ENCODE data around the gene PLEKHD1.
"Not testable (repeated sequence)": the region's sequence is repeated elsewhere in the genome, so short reads cannot be mapped to it uniquely, and the experiment has no call there.

The PLEKHD1 gene

DNA sequence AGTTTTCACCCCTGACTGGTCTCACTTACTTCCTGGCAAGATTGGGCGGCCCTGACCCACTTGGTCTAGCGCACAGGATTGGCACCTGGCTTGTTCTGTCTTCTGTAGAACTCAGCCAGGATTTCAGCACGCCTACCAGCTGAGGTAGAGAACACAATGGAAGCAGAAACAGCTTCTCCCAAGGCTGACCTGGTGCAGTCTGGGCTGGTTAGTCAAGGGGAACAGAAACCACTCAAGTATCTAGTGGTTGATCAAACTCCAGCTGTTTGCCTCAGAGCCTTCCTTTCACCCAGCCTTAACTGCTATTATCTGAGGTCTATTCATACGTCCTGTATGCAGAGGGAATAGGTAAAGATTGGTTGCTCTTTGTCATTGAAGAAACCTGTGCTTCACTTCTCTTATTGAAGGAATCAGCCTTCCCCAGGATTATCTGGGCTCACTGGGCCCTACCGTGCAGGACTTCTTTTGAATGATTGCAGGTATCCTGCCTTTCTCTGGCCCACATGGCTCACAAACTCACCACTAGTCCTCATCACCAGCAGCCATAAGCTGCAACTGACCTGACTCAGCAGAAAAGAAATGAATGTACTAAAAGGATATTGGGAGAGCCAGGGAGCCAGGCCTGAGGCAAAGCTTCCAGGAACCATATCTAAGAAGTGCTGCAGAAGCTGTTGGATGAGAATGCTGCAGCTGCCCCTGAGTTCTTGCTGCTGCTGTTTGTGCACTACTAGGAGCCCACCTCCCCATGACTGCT, 2.5 kb upstream of the PLEKHD1 start:
- no peak for DNase-seq (ENCODE audit: low read depth in 1 of 2, low spot score in 1 of 2)

- no peak for DNase-seq (ENCODE audit: low read depth in 1 of 2, low spot score in 1 of 2)
Measured at GRCh38 chr14:69483765-69484443, 624 bp upstream of the PLEKHD1 start.

- no peak for DNase-seq (ENCODE audit: low read depth in 1 of 2, low spot score in 1 of 2)
Measured at GRCh38 chr14:69485315-69485660, 760 bp downstream of the PLEKHD1 start.

DNA sequence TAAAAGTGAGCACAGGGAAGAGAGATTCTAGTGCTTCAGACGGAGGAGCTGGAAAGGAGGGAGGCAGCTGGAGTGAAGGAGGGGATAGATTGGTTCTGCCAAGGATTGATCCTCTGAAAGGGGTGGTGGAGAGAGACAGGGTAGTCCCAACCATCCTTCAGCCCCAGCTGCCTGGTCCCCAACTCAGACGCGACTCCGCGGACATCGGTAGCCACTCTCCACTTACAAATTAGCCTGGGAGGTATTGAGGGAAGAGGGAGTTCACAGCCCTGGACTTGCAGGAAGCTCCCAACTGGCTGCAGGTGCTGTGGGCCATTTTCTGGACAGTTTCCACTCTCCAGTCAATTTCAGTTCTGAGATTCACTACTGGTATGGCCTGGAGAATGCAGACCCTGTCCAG, 1.2 kb downstream of the PLEKHD1 start:
- no peak for DNase-seq (ENCODE audit: low read depth in 1 of 2, low spot score in 1 of 2)

DNA sequence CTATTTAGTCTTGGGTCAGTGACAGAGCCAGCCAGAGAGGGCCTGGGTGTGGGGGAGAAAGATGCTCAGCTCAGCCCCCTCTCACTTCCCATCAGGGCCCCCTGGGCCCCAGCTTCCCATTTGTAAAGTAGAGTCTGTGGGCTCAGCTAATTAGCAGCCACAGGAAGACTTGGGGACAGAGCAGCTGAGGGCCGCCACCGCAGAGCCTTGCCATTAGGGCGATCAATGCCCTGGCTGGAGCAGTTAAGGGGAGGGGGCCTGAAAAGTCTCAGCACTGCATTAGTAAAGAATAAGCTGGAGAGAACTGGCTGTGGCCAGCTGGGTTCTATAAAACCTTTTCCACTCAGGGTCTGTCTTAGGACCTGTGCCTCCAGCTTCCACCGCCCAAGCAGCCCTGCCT, 2.7 kb downstream of the PLEKHD1 start:
- no peak for DNase-seq (ENCODE audit: low read depth in 1 of 2, low spot score in 1 of 2)

DNA sequence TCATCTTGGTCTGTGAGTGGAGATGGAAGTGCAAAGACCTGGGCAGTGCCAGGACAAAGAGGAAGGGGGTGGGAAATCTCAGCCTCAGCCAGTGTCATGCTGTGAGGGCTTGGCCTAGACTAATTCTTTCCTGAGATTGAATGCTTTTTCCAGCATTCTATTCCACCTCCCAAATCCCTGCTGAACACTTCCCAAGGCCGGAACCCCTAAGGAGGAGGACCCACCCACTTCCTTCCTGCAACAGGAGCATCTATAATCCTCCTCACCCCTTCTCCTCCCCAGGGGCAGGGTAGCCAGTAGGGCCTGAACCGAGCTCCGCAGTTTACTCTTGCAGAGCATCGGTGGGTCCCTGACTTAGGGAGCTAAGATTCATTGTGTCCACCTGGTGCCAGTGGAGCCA, 3.2 kb downstream of the PLEKHD1 start:
- DNase-seq (ENCODE audit: low read depth in 1 of 2, low spot score in 1 of 2) = no peak

GRCh38 chr14:69489495-69489894, 5.0 kb downstream of the PLEKHD1 start:
- no peak for DNase-seq (ENCODE audit: low read depth in 1 of 2, low spot score in 1 of 2)

GRCh38 chr14:69490219-69490918, 5.8 kb downstream of the PLEKHD1 start:
- no peak for DNase-seq (ENCODE audit: low read depth in 1 of 2, low spot score in 1 of 2)

- no peak for DNase-seq (ENCODE audit: low read depth in 1 of 2, low spot score in 1 of 2)
Measured at GRCh38 chr14:69491193-69491592, 6.7 kb downstream of the PLEKHD1 start.

GRCh38 chr14:69493038-69493437, 8.5 kb downstream of the PLEKHD1 start:
- DNase-seq (ENCODE audit: low read depth in 1 of 2, low spot score in 1 of 2) = no peak

DNA sequence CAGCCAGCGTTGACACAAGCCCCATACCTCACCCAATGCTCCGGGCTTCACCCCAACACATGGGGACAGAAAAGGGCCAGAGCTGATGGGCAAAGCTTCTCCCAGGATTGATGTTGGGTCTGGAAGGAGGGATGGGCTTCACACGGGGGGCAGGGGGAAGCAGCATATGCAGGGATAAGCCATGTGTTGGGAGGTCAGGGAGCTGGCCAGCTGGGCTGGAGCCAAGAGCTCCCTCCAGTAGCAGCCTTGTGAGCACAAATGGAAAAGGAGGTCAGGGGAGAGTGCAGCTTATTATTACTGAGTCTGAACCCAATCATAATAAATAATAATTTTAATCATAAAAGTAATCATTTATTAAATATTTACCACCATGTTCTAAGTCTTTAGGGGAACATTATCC, 9.3 kb downstream of the PLEKHD1 start:
- no peak for DNase-seq (ENCODE audit: low read depth in 1 of 2, low spot score in 1 of 2)

- DNase-seq (ENCODE audit: low read depth in 1 of 2, low spot score in 1 of 2) = no peak
Measured at GRCh38 chr14:69495341-69495921, 10.9 kb downstream of the PLEKHD1 start.

DNA sequence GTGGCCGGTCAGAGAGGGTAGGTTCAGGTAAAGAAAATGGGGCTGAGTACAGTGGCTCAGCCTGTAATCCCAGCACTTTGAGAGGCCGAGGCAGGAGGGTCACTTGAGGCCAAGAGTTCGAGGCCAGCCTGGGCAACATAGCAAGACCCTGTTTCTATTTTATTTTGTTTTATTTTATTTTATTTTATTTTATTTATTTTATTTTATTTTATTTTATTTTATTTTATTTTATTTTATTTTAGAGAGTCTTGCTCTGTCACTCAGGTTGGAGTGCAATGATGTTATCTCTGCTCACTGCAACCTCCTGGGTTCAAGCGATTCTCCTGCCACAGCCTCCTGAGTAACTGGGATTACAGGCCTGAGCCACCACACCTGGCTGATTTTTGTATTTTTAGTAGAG, 13.3 kb downstream of the PLEKHD1 start:
- DNase-seq (ENCODE audit: low read depth in 1 of 2, low spot score in 1 of 2) = not testable (repeated sequence)

DNA sequence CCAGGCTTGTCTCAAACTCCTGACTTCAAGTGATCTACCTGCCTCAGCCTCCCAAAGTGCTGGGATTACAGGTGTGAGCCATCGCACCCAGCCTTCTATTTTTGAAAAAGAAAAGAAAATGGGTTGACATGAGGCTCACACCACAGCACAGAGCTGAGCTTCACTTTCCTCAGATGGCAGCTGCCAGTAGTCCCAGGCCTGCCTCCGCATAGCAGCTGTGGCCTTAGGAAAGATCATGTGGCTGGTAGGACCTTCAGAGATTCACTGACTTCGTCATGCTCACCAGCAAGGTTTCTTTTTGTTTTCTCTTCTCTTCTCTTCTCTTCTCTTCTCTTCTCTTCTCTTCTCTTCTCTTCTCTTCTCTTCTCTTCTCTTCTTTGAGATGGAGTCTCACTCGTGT, 13.8 kb downstream of the PLEKHD1 start:
- DNase-seq (ENCODE audit: low read depth in 1 of 2, low spot score in 1 of 2) = not testable (repeated sequence)

DNA sequence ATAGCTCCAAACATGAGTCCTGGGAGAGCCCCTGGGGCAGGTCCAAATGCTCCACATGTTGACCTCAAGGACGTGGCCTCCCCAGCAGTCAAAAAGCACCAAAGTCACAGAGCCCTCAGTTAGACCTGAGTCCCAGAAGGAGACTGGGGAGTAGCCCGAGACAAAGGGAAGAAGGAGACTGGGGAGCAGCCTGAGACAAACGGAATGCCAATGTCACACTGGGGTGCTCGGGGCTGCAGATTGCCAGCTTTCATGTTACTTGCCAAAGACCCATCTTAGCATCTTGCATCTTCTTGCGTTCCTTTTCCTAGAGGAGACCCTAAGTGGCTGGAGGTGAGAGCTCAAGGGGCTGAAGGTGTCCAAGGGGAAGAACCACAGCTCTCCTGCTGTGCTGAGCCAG, 14.9 kb downstream of the PLEKHD1 start:
- DNase-seq (ENCODE audit: low read depth in 1 of 2, low spot score in 1 of 2) = no peak

DNA sequence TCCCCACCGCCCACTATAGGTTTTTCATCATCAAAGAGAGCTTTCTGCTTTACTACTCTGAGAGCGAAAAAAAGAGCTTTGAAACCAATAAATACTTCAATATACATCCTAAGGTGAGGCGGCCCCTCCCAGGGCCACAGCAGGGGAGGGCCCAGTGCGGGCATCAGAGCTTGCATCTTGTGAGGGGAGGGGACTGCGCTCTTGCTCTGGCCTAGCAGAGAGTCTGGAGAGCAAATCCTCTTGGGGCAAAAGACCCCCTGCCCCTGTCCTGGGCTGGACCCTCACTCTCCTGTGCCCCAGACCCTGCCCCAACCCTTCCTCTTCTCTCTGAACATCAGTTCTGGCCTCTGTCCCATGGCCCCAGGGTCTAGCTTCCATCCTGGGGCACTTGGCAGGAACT, 15.6 kb downstream of the PLEKHD1 start:
- no peak for DNase-seq (ENCODE audit: low read depth in 1 of 2, low spot score in 1 of 2)

DNA sequence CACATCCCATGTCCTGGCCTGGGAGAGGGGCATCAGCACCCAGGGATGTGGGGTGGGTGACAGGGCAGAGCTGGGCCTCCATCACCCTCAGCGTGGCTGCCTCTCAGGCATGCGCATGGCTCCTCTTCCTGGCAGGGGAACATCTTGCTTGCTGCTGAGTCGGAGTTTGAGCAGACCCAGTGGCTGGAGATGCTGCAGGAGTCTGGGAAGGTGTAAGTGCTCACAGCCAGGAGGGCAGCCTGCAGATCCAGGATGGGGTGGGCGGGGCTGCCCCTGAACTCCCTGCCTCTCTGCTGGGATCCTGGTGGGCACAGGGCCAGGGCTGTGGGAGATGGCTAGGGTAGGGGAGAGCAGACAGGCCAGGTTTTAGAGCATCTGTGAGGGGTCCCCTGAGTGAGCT, 16.2 kb downstream of the PLEKHD1 start:
- no peak for DNase-seq (ENCODE audit: low read depth in 1 of 2, low spot score in 1 of 2)

- no peak for DNase-seq (ENCODE audit: low read depth in 1 of 2, low spot score in 1 of 2)
Measured at GRCh38 chr14:69501423-69501838, 16.9 kb downstream of the PLEKHD1 start.

GRCh38 chr14:69504775-69505174, 20.2 kb downstream of the PLEKHD1 start:
- no peak for DNase-seq (ENCODE audit: low read depth in 1 of 2, low spot score in 1 of 2)

DNA sequence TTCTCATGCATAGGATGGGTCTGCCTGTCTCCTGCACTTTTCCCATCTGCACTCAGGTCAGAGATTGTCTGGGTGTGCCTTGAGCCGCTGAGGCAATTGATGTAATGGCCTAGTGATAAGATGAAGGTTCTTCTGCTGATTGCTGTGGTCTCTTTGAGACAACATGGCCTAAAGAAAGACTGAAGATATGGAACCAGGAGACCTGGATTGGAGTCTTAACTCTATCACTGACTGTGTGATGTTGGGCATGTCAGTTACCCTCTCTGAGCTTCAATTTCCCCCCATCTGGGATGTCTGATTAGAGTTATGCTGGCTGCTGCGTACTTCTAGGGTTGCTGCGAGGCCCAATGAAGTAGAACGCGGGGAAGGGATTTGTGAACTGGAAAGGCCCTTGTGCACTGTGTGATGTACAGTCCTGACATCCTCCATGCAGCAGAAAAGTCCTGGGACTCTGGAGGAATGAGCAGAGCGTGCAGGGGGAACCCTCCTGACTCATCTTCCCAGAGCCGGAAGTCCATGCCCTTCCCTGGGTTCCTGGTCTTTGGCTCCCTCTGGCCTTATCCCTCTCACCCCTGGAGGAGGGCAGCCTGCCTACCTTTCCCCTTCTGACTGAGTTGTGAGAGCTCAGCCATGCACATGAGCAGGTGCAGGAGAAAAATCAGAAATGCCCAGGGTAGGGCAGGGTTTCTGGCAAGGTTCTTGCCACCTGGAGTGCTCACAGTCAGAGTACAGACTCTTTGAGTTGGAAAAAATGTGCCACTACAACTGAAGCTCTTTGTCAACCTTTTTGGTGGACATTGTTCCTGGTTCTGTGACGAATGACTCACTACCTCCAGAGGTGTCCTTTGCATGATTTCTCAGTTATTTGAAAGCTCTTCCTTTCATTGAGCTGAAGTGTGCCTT, 21.1 kb downstream of the PLEKHD1 start:
- no peak for DNase-seq (ENCODE audit: low read depth in 1 of 2, low spot score in 1 of 2)

DNA sequence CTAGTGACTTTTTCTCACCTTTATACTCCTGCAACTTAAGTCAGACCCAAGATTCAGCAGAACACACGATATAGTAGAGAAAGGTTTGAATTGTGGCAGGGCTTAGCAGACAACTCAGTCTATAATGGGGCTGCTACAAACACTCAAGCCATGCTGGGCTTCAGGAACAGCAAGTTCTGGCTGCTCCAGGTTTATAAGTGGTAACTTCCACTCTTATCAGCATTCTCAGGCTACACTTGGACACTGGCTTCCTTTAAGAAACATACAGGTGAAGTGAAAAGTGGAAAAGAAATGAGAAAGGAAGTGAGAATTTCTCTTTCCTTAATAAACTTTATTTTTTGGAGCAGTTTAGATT, 21.7 kb downstream of the PLEKHD1 start:
- DNase-seq (ENCODE audit: low read depth in 1 of 2, low spot score in 1 of 2) = no peak
